Stimulated activated CD4-positive, alpha-beta T cell treated with anti-CD3 and anti-CD28 coated beads, TNF-alpha, amount 100 ng/mL, for 1 hour (primary cell): ENCODE results near the gene ZACN.
"Not testable (repeated sequence)": the region's sequence is repeated elsewhere in the genome, so short reads cannot be mapped to it uniquely, and the experiment has no call there.

Source experiments
- DNase-seq, 3 donors: peaks; one replicate each; pipeline ENCODE4 v3.0.0-alpha.2; 2020; ENCODE audit warnings: low read depth in 3 of 3, low spot score in 1 of 3

Gene ZACN

GRCh38 chr17:76053246-76054111 is 25.5 kb upstream of the ZACN start:
- no peak for DNase-seq

GRCh38 chr17:76054112-76054476 is 24.9 kb upstream of the ZACN start:
- DNase-seq = no peak

GRCh38 chr17:76056882-76057281 is 22.1 kb upstream of the ZACN start:
- no peak for DNase-seq

- not testable (repeated sequence) for DNase-seq
Measured at GRCh38 chr17:76058264-76058663, 20.7 kb upstream of the ZACN start.

- DNase-seq = peak in 1 of 3 donors; percentile 16
Measured at GRCh38 chr17:76063875-76064546, 15.0 kb upstream of the ZACN start.

GRCh38 chr17:76065775-76066174 is 13.2 kb upstream of the ZACN start:
- DNase-seq = no peak

- DNase-seq = no peak
Measured at GRCh38 chr17:76071531-76072147, 7.3 kb upstream of the ZACN start.

- peak; percentile 62 to 66 (median 64) for DNase-seq
Measured at GRCh38 chr17:76072148-76072858, 6.7 kb upstream of the ZACN start, which contains the start of gene SRP68. Gene SRP68 (minus strand): TSS chr17:76072517. CDS start chr17:76072491, 26 bp downstream.

GRCh38 chr17:76074390-76075363 is 4.3 kb upstream of the ZACN start, which contains the start of gene GALR2:
Gene GALR2 (plus strand): TSS chr17:76074781. CDS start chr17:76074884, 103 bp downstream.
- no peak for DNase-seq

- DNase-seq = no peak
Measured at GRCh38 chr17:76075364-76076145, 3.4 kb upstream of the ZACN start.

GRCh38 chr17:76076146-76076764 is 2.7 kb upstream of the ZACN start:
- no peak for DNase-seq

GRCh38 chr17:76076765-76077583 is 2.0 kb upstream of the ZACN start:
- no peak for DNase-seq

- no peak for DNase-seq
Measured at GRCh38 chr17:76077584-76078110, 1.3 kb upstream of the ZACN start.

- DNase-seq = not testable (repeated sequence)
Measured at GRCh38 chr17:76078370-76078769, 612 bp upstream of the ZACN start.

- no peak for DNase-seq
Measured at GRCh38 chr17:76079535-76079955, 563 bp downstream of the ZACN start.

GRCh38 chr17:76079956-76080767 is 1.2 kb downstream of the ZACN start:
- DNase-seq = no peak

GRCh38 chr17:76080768-76081287 is 1.8 kb downstream of the ZACN start:
- no peak for DNase-seq
